ENCODE results near the gene BMPR1B. TPM values are rescaled to one million over a fixed set of nuclear protein-coding genes. Genes with fewer than 3 reads are reported as not detected.

Gene BMPR1B
- polyA plus RNA-seq, 2 of the 4 experiments (the other 2 are of a cell fraction), result 6.4 to 21.2 TPM

GRCh38 chr4:95066050-95066449, 308.3 kb downstream of the BMPR1B start:
- Histone ChIP-seq H3K27ac (no peak overlapping the region), H3K4me2 (no peak overlapping the region), H3K4me3 (no peak overlapping the region), H3K4me1 (peaks cover 6% of the 10 kb centered on the region; the same call in 2 of the 3 replicates), H3K9me3 (no peaks in the 10 kb centered on the region)
- 12% methylated on average over 1 of the region's 1 CpG for WGBS (ENCODE audit: missing lambda C conversion rate)
- ChIA-PET CTCF (no interaction called here), POLR2A (no interaction called here)
- TF ChIP-seq KDM5A (IDR thresholded peaks at IDR 0.05), result no peak
- no peak for TF ChIP-seq NR3C1 (IDR thresholded peaks at IDR 0.05)
- no peak for TF ChIP-seq NPAS2 (CRISPR knock-in tag; IDR thresholded peaks at IDR 0.05; ENCODE audit: borderline replicate concordance)
- no peak for TF ChIP-seq BCL3 (IDR thresholded peaks at IDR 0.05)
- TF ChIP-seq, protein P1, sequence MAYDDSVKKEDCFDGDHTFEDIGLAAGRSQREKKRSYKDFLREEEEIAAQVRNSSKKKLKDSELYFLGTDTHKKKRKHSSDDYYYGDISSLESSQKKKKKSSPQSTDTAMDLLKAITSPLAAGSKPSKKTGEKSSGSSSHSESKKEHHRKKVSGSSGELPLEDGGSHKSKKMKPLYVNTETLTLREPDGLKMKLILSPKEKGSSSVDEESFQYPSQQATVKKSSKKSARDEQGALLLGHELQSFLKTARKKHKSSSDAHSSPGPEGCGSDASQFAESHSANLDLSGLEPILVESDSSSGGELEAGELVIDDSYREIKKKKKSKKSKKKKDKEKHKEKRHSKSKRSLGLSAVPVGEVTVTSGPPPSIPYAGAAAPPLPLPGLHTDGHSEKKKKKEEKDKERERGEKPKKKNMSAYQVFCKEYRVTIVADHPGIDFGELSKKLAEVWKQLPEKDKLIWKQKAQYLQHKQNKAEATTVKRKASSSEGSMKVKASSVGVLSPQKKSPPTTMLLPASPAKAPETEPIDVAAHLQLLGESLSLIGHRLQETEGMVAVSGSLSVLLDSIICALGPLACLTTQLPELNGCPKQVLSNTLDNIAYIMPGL (CRISPR knock-in tag; IDR thresholded peaks at IDR 0.05; ENCODE audit: borderline replicate concordance), result no peak
- TF ChIP-seq JUN (IDR thresholded peaks at IDR 0.05), result no peak
- TF ChIP-seq NFE2L2 (conservative IDR thresholded peaks at IDR 0.05; ENCODE audit: low read length), result no peak
- no peak for TF ChIP-seq HEYL (CRISPR knock-in tag; IDR thresholded peaks at IDR 0.05)
- no peak for TF ChIP-seq GATA3 (IDR thresholded peaks at IDR 0.05; ENCODE audit: borderline replicate concordance)
- TF ChIP-seq, protein P2, sequence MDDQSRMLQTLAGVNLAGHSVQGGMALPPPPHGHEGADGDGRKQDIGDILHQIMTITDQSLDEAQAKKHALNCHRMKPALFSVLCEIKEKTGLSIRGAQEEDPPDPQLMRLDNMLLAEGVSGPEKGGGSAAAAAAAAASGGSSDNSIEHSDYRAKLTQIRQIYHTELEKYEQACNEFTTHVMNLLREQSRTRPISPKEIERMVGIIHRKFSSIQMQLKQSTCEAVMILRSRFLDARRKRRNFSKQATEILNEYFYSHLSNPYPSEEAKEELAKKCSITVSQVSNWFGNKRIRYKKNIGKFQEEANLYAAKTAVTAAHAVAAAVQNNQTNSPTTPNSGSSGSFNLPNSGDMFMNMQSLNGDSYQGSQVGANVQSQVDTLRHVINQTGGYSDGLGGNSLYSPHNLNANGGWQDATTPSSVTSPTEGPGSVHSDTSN (IDR thresholded peaks at IDR 0.05), result no peak
- TF ChIP-seq CHD2 (IDR thresholded peaks at IDR 0.05; ENCODE audit: low read length, partially characterized antibody), result no peak
- TF ChIP-seq EHF (CRISPR knock-in tag; IDR thresholded peaks at IDR 0.05), result no peak
- TF ChIP-seq BHLHE40 (IDR thresholded peaks at IDR 0.05; ENCODE audit: low read depth, low read length), result no peak
- no peak for TF ChIP-seq PHF8 (IDR thresholded peaks at IDR 0.05; ENCODE audit: borderline replicate concordance, low read depth)
- no peak for TF ChIP-seq ZFP36 (IDR thresholded peaks at IDR 0.05; ENCODE audit: borderline replicate concordance, partially characterized antibody)
- TF ChIP-seq SREBF2 (IDR thresholded peaks at IDR 0.05), result no peak
- no peak for TF ChIP-seq TFCP2L1 (CRISPR knock-in tag; IDR thresholded peaks at IDR 0.05)
- no peak for TF ChIP-seq USF2 (IDR thresholded peaks at IDR 0.05)
- no peak for TF ChIP-seq FOSB (CRISPR knock-in tag; IDR thresholded peaks at IDR 0.05)
- TF ChIP-seq, protein P3, sequence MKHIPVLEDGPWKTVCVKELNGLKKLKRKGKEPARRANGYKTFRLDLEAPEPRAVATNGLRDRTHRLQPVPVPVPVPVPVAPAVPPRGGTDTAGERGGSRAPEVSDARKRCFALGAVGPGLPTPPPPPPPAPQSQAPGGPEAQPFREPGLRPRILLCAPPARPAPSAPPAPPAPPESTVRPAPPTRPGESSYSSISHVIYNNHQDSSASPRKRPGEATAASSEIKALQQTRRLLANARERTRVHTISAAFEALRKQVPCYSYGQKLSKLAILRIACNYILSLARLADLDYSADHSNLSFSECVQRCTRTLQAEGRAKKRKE (CRISPR knock-in tag; IDR thresholded peaks at IDR 0.05; ENCODE audit: low read depth), result no peak
- no peak for FAIRE-seq
- no peak for DNase-seq (ENCODE audit: low read depth in 1 of 2, low spot score in 1 of 2)
- ATAC-seq, result no peak

DNA sequence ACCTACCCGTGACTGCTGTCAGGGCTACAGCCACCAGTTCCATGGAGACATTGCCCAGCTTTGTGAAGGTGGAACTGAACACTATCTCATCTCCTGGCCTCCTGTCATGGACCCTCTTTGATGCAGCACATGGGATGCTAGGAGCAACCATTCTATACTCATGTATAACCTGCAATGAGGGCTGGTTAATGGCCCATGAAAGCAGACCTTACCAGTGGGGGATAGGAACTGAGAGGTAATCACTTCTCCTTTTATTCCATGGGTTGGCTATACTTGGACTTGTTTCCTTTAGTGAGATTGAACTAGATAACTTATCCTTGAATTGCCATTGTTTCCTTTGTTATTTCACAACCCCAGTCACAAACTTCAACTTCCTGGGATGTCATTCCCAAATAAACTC, 310.6 kb downstream of the BMPR1B start:
- ChIA-PET POLR2A (no interaction called here), CTCF (no interaction called here)
- H3K4me2 ChIP-seq, result no peak overlapping the region
- H3K4me3 ChIP-seq, result no peak overlapping the region
- no peak overlapping the region for H3K27ac ChIP-seq
- H3K9me3 ChIP-seq, result no peaks in the 10 kb centered on the region
- no peak for FAIRE-seq
- 100% methylated on average over 1 of the region's 1 CpG for WGBS (ENCODE audit: missing lambda C conversion rate)
- H3K4me1 ChIP-seq, result peaks cover 8% of the 10 kb centered on the region; the same call in 2 of the 3 replicates
- no peak for DNase-seq (ENCODE audit: low read depth in 1 of 2, low spot score in 1 of 2)
- no peak for ATAC-seq
- TF ChIP-seq, protein P2 (IDR thresholded peaks at IDR 0.05), result no peak
- no peak for TF ChIP-seq CHD4 (IDR thresholded peaks at IDR 0.05; ENCODE audit: borderline replicate concordance)
- no peak for TF ChIP-seq TFCP2L1 (CRISPR knock-in tag; IDR thresholded peaks at IDR 0.05)
- TF ChIP-seq KDM1A (IDR thresholded peaks at IDR 0.05; ENCODE audit: low read depth), result no peak
- no peak for TF ChIP-seq TP53 (CRISPR knock-in tag; IDR thresholded peaks at IDR 0.05)
- no peak for TF ChIP-seq KDM5A (IDR thresholded peaks at IDR 0.05)
- no peak for TF ChIP-seq SREBF2 (IDR thresholded peaks at IDR 0.05)
- TF ChIP-seq, protein P4, sequence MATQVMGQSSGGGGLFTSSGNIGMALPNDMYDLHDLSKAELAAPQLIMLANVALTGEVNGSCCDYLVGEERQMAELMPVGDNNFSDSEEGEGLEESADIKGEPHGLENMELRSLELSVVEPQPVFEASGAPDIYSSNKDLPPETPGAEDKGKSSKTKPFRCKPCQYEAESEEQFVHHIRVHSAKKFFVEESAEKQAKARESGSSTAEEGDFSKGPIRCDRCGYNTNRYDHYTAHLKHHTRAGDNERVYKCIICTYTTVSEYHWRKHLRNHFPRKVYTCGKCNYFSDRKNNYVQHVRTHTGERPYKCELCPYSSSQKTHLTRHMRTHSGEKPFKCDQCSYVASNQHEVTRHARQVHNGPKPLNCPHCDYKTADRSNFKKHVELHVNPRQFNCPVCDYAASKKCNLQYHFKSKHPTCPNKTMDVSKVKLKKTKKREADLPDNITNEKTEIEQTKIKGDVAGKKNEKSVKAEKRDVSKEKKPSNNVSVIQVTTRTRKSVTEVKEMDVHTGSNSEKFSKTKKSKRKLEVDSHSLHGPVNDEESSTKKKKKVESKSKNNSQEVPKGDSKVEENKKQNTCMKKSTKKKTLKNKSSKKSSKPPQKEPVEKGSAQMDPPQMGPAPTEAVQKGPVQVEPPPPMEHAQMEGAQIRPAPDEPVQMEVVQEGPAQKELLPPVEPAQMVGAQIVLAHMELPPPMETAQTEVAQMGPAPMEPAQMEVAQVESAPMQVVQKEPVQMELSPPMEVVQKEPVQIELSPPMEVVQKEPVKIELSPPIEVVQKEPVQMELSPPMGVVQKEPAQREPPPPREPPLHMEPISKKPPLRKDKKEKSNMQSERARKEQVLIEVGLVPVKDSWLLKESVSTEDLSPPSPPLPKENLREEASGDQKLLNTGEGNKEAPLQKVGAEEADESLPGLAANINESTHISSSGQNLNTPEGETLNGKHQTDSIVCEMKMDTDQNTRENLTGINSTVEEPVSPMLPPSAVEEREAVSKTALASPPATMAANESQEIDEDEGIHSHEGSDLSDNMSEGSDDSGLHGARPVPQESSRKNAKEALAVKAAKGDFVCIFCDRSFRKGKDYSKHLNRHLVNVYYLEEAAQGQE (IDR thresholded peaks at IDR 0.05), result no peak
- TF ChIP-seq GATA3 (IDR thresholded peaks at IDR 0.05; ENCODE audit: borderline replicate concordance), result no peak
- no peak for TF ChIP-seq FOXS1 (CRISPR knock-in tag; IDR thresholded peaks at IDR 0.05)
- TF ChIP-seq CHD2 (IDR thresholded peaks at IDR 0.05; ENCODE audit: low read length, partially characterized antibody), result no peak
- no peak for TF ChIP-seq NFE2L2 (conservative IDR thresholded peaks at IDR 0.05; ENCODE audit: low read length)
- no peak for TF ChIP-seq POLR2A (IDR thresholded peaks at IDR 0.05; ENCODE audit: low read length)
